HG02759 (cell line): ENCODE data around the gene FGF8.
"Not testable (repeated sequence)": the region's sequence is repeated elsewhere in the genome, so short reads cannot be mapped to it uniquely, and the experiment has no call there.

Experiments
- ATAC-seq: cut with Tn5 transposase; IDR thresholded peaks from one replicate; pipeline ENCODE4 v1.9.1; 2021; ENCODE audit warnings: mild to moderate bottlenecking, moderate library complexity; ENCODE audit not compliant: unreplicated experiment

Gene FGF8

GRCh38 chr10:101775273-101776160 is at the start of gene FGF8:
TSS of gene FGF8 (minus strand) at chr10:101776114. CDS start at chr10:101775900, 214 bp downstream.
- ATAC-seq: no peak

GRCh38 chr10:101824736-101825135 is 48.8 kb upstream of the FGF8 start:
- ATAC-seq: no peak

- peak; percentile 15 for ATAC-seq
These were observed 43.1 kb upstream of the FGF8 start for GRCh38 chr10:101818872-101819633.

GRCh38 chr10:101818119-101818871 is 42.4 kb upstream of the FGF8 start, which contains the start of gene OGA:
TSS of gene OGA (minus strand) at chr10:101818444. CDS start at chr10:101818022, 422 bp downstream.
- peak; percentile 84 for ATAC-seq

- peak; percentile 1 for ATAC-seq
These were observed 41.6 kb upstream of the FGF8 start for GRCh38 chr10:101817337-101818118.

- ATAC-seq: no peak
These were observed 41.0 kb upstream of the FGF8 start for GRCh38 chr10:101816913-101817336.

GRCh38 chr10:101816376-101816775 is 40.5 kb upstream of the FGF8 start:
- ATAC-seq: no peak

- peak; percentile 26 for ATAC-seq
These were observed 38.7 kb upstream of the FGF8 start for GRCh38 chr10:101814466-101815071.

- ATAC-seq: no peak
These were observed 36.7 kb upstream of the FGF8 start for GRCh38 chr10:101812606-101813005.

GRCh38 chr10:101807158-101807557 is 31.2 kb upstream of the FGF8 start:
- ATAC-seq: no peak

GRCh38 chr10:101803511-101803910 is 27.6 kb upstream of the FGF8 start:
- ATAC-seq: no peak

- ATAC-seq: no peak
These were observed 21.6 kb upstream of the FGF8 start for GRCh38 chr10:101797403-101798059.

GRCh38 chr10:101793526-101793925 is 17.6 kb upstream of the FGF8 start:
- ATAC-seq: no peak

- no peak for ATAC-seq
These were observed 13.8 kb upstream of the FGF8 start for GRCh38 chr10:101789686-101790085.

- ATAC-seq: not testable (repeated sequence)
These were observed 13.3 kb upstream of the FGF8 start for GRCh38 chr10:101789231-101789630.

GRCh38 chr10:101785801-101786200 is 9.9 kb upstream of the FGF8 start:
- no peak for ATAC-seq

- ATAC-seq: no peak
These were observed 8.6 kb upstream of the FGF8 start for GRCh38 chr10:101784558-101784957.

- ATAC-seq: no peak
These were observed 7.8 kb upstream of the FGF8 start for GRCh38 chr10:101783736-101784118.
